Muscle layer of colon (tissue), 2 donors: ENCODE measurements around the gene ATP6V0A1.
"Not testable (repeated sequence)": the region's sequence is repeated elsewhere in the genome, so short reads cannot be mapped to it uniquely, and the experiment has no call there.

ENCODE experiments used
- H3K27ac ChIP-seq: one replicate; pipeline ENCODE4 v1.7.0; 2013; ENCODE audit warnings: low read depth, mild to moderate bottlenecking, low read length, moderate library complexity
- H3K27me3 ChIP-seq, 2 donors: one replicate each; pipeline ENCODE4 v1.7.0; 2013; ENCODE audit warnings: low read length in 2 of 2, mild to moderate bottlenecking in 2 of 2; ENCODE audit not compliant: insufficient read depth in 2 of 2, control insufficient read depth in 1 of 2
- H3K36me3 ChIP-seq: one replicate; pipeline ENCODE4 v1.7.0; 2013; ENCODE audit warnings: mild to moderate bottlenecking, low read length; ENCODE audit not compliant: insufficient read depth
- H3K4me1 ChIP-seq: one replicate; pipeline ENCODE4 v1.7.0; 2013; ENCODE audit warnings: mild to moderate bottlenecking, low read length; ENCODE audit not compliant: insufficient read depth
- H3K4me3 ChIP-seq, 2 donors: one replicate each; pipeline ENCODE4 v1.7.0; 2013; ENCODE audit warnings: low read length in 2 of 2, low read depth in 1 of 2, mild to moderate bottlenecking in 1 of 2, moderate library complexity in 1 of 2
- H3K9ac ChIP-seq: one replicate; pipeline ENCODE4 v1.7.0; 2013; ENCODE audit warnings: low read length
- H3K9me3 ChIP-seq: one replicate; pipeline ENCODE4 v1.7.0; 2013; ENCODE audit warnings: mild to moderate bottlenecking, low read length
- donor health status: abdominal sarcoma.
- donor health status: Adenocarcinoma of cecum.

The ATP6V0A1 gene

DNA sequence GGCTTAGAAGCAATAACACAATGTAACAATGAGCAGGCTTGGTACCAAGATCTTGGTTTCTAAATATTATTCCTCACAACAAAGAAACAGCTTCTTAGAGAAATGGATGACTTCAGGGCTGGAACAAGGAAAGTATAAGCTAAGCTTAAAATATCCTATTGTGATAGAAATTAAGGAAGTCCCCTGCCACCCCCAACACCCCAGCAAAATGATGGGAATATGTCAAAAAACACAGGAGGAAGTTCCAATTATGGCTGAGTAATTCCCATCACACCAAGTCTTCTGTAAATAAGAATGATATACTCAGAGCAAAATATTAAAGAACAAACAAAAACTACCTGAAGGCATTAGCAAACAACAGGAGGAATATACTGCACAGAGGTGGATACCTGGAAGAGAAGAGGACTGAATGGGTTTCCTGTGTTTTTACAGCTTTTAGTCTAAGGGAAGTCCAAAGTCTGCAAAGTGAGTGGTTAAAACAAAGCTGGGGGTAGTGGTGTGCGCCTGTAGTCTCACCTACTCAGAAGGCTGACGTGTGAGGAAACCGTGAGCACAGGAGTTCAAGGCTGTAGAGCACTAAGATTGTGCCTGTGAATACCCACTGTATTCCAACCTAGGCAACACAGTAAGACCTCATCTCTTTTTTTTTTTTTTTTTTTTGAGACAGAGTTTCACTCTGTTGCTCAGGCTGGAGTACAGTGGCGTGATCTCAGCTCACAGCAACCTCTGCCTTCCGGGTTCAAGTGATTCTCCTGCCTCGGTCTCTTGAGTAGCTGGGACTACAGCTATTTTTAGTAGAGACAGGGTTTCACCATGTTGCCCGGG, 17.1 kb upstream of the ATP6V0A1 start:
- Histone ChIP-seq H3K27ac (no peak overlapping the region), H3K4me1 (no peaks in the 10 kb centered on the region), H3K27me3 (no peaks in the 10 kb centered on the region), H3K4me3 (no peak overlapping the region), H3K9me3 (no peaks in the 10 kb centered on the region), H3K36me3 (no peaks in the 10 kb centered on the region), H3K9ac (no peak overlapping the region)

- H3K9ac ChIP-seq = no peak overlapping the region
- H3K27me3 ChIP-seq = no peaks in the 10 kb centered on the region
- no peaks in the 10 kb centered on the region for H3K4me1 ChIP-seq
- no peak overlapping the region for H3K4me3 ChIP-seq
- H3K9me3 ChIP-seq = no peaks in the 10 kb centered on the region
- H3K27ac ChIP-seq = no peak overlapping the region
- no peaks in the 10 kb centered on the region for H3K36me3 ChIP-seq
Observed at GRCh38 chr17:42442196-42442565, 16.5 kb upstream of the ATP6V0A1 start.

DNA sequence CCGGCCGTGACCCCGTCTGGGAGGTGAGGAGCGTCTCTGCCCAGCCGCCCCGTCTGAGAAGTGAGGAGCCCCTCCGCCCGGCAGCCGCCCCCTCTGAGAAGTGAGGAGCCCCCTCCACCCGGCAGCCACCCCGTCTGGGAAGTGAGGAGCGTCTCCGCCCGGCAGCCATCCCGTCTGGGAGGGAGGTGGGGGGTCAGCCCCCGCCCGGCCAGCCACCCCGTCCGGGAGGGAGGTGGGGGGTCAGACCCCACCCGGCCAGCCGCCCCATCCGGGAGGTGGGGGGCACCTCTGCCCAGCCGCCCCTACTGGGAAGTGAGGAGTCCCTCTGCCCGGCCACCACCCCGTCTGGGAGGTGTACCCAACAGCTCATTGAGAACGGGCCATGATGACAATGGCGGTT, 9.5 kb upstream of the ATP6V0A1 start:
- H3K4me1 ChIP-seq, H3K4me3 ChIP-seq, H3K27me3 ChIP-seq, H3K9ac ChIP-seq, H3K36me3 ChIP-seq, H3K27ac ChIP-seq, H3K9me3 ChIP-seq: not testable (repeated sequence)

DNA sequence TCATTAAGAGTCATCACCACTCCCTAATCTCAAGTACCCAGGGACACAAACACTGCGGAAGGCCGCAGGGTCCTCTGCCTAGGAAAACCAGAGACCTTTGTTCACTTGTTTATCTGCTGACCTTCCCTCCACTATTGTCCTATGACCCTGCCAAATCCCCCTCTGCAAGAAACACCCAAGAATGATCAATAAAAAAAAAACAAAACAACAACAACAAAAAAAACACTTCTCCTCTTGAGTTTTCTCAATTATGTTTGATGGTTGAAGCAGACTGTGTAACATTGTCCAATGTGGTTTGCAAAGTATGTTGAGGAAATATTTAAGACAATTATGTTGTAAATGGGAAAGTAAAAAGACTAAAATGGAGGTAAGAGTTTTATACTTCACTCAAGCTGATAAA, 8.8 kb upstream of the ATP6V0A1 start:
- H3K4me3 ChIP-seq, H3K36me3 ChIP-seq, H3K27me3 ChIP-seq, H3K9me3 ChIP-seq, H3K9ac ChIP-seq, H3K27ac ChIP-seq, H3K4me1 ChIP-seq: not testable (repeated sequence)

DNA sequence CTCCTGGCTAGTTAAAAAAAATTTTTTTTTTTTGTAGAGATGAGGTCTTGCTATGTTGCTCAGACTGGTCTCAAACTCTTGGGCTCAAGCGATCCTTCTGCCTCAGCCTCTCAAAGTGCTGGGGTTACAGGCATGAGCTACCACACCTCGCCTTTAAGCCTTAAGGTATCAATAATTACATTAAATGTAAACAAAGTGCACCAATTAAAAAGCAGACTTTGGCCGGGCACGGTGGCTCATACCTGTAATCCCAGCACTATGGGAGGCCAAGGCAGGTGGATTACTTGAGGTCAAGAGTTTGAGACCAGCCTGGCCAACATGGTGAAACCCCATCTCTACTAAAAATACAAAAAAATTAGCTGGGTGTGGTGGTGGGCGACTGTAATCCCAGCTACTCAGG, 7.4 kb upstream of the ATP6V0A1 start:
- not testable (repeated sequence) for H3K36me3 ChIP-seq, H3K4me3 ChIP-seq, H3K4me1 ChIP-seq, H3K9ac ChIP-seq, H3K9me3 ChIP-seq, H3K27me3 ChIP-seq, H3K27ac ChIP-seq

DNA sequence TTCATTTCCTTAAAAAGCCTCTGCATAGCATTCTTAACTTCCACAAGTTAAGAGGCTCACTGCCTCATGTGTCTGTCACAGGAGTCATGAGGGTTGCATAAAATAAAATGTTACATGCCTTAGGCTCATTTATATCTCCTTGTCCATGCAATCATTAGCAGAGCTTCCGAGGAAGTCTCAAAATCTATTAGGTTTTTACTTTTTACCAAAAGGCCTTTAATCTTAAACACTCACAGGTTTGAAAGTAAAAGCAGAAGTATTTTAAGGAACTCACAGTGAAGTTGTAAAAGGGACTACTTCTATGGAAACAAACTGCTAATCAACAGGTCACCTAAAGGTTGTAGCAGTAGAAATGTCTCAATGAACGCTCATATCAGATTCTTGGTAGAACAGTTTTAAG, 5.2 kb upstream of the ATP6V0A1 start:
- H3K27ac ChIP-seq = no peak overlapping the region
- no peaks in the 10 kb centered on the region for H3K36me3 ChIP-seq
- no peaks in the 10 kb centered on the region for H3K9me3 ChIP-seq
- H3K9ac ChIP-seq = no peak overlapping the region
- no peak overlapping the region for H3K4me3 ChIP-seq
- H3K4me1 ChIP-seq = no peaks in the 10 kb centered on the region
- H3K27me3 ChIP-seq = no peaks in the 10 kb centered on the region

DNA sequence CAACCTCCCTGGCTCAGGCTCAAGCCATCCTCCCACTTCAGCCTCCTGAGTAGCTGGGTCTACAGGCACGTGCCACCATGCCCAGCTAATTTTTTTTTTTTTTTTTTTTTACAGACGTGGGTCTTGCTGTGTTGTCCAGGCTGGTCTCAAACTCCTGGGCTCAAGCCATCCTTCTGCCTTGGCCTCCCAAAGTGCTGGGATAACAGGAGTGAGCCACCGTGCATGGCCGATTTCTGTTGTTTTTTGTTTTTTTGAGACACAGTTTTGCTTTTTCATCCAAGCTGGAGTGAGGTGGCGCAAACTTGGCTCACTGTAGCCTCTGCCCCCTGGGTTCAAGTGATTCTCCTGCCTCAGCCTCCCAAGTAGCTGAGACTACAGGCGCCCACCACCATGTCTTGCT, 3.7 kb upstream of the ATP6V0A1 start:
- H3K27ac ChIP-seq, H3K27me3 ChIP-seq, H3K36me3 ChIP-seq, H3K9ac ChIP-seq, H3K4me3 ChIP-seq, H3K9me3 ChIP-seq, H3K4me1 ChIP-seq: not testable (repeated sequence)

DNA sequence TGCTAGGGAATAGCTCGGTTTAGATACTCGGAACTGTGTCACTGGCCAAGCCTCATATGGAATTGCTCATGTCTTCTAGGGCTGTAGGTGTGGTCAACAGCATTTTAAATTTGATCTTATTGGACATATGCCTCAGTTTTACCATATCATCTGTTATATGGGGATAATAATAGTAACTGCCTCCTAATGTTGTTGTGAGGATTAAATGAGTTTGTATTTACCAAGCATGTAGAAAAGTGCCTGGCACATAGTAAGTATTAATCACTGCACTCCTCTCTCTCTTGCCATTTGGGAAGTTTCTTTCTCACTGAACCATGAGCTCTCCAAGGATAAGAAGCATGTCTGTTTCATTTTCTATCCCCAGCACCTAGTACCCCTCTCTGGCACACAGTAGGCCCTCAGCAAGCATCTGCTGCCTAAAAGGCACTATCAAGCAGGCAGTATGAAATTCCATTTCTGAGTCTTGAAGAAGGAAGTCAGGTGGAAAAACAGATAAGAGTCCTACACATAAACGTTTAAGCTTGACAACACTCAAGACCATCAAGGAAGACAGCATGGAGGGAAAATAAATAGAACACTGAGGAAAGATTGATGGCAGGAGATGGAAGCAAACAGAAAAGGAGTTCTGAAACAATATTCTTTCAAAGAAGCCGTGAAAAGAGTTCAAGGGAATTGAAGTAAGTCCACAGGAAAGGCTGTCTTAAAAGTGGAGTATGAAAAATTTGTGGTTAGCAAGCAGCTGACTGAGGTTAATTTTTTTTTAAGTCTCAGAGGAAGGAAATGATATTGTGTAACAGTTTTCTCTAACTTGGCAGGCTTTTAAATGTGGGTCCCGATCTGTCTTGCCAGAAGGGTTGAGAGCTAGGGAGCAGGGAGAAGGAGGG, 2.2 kb upstream of the ATP6V0A1 start:
- Histone ChIP-seq H3K36me3 (peaks cover 8% of the 10 kb centered on the region), H3K27ac (no peak overlapping the region), H3K9me3 (no peaks in the 10 kb centered on the region), H3K4me1 (peaks cover 13% of the 10 kb centered on the region), H3K27me3 (no peaks in the 10 kb centered on the region), H3K4me3 (no peak overlapping the region), H3K9ac (no peak overlapping the region)

- Histone ChIP-seq H3K27me3 (no peaks in the 10 kb centered on the region), H3K27ac (no peak overlapping the region), H3K4me3 (no peak overlapping the region), H3K4me1 (peaks cover 13% of the 10 kb centered on the region), H3K9me3 (no peaks in the 10 kb centered on the region), H3K36me3 (peaks cover 13% of the 10 kb centered on the region), H3K9ac (no peak overlapping the region)
Observed at GRCh38 chr17:42457107-42457792, 1.4 kb upstream of the ATP6V0A1 start.

DNA sequence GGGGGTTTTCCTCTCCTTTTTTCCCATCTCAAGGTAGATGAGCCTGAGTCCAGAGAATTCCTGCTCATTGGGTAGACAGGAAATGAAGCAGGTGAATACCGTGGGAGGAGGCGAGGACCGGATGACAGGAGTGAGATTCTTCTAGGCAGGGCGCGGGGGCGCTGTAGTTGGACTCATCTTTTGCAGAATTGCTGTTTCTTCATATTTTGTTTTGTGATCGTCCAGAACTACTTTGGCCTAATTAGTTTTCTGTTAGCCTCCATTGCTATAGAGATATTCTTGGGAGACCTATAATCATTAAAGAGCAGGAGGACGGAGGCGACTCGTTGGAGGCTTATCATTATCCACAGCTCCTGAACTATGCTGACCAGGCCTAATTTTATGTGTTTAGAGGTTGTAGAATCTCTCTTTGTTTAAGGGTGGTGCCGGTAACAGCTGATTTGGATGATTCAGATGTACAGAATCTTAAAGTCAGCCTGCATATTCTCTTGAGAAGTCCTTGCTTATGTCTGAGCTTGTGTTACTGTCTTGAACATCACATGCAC, 650 bp downstream of the ATP6V0A1 start:
- Histone ChIP-seq H3K9ac (peak overlapping the region; percentile 93), H3K9me3 (no peaks in the 10 kb centered on the region), H3K4me3 (peak overlapping the region; percentile 62 to 82), H3K27ac (peak overlapping the region; percentile 99), H3K27me3 (no peaks in the 10 kb centered on the region), H3K4me1 (peaks cover 13% of the 10 kb centered on the region), H3K36me3 (peaks cover 19% of the 10 kb centered on the region)

DNA sequence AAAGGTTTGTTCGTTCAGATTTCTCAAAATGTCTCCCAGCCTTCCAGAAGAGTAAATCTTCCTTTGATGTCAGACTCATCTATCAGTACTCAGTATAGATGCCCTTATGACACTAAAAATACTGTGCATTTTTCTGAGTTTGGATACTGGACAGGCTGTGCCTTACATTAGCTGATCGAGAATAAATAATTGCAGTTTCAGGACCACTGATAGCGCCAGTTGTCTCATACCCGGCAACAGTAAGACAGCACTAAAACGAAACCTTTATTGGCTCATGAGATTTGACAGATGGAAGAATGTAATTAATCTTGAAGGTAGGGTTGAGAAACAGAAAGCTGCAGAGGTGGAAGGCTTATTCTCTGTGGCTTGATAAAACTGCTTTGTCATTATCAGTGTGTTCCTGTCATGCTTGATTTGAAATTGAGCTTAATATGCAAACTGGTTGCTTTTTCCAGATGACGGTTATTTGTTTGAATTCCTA, 1.2 kb downstream of the ATP6V0A1 start:
- Histone ChIP-seq H3K4me1 (peaks cover 13% of the 10 kb centered on the region), H3K9ac (peak overlapping the region; percentile 93), H3K4me3 (peak overlapping the region; percentile 62 to 82), H3K9me3 (no peaks in the 10 kb centered on the region), H3K27me3 (no peaks in the 10 kb centered on the region), H3K27ac (peak overlapping the region; percentile 99), H3K36me3 (peaks cover 19% of the 10 kb centered on the region)
